Stimulated activated CD4-positive, alpha-beta T cell treated with anti-CD3 and anti-CD28 coated beads, TNF-alpha, amount 100 ng/mL, for 1 hour (primary cell): ENCODE measurements around the gene DDX51.
"Not testable (repeated sequence)": the region's sequence is repeated elsewhere in the genome, so short reads cannot be mapped to it uniquely, and the experiment has no call there.

ENCODE experiments used
- DNase-seq, 3 donors: peaks; one replicate each; pipeline ENCODE4 v3.0.0-alpha.2; 2020; ENCODE audit warnings: low read depth in 3 of 3, low spot score in 1 of 3

Gene DDX51

DNA sequence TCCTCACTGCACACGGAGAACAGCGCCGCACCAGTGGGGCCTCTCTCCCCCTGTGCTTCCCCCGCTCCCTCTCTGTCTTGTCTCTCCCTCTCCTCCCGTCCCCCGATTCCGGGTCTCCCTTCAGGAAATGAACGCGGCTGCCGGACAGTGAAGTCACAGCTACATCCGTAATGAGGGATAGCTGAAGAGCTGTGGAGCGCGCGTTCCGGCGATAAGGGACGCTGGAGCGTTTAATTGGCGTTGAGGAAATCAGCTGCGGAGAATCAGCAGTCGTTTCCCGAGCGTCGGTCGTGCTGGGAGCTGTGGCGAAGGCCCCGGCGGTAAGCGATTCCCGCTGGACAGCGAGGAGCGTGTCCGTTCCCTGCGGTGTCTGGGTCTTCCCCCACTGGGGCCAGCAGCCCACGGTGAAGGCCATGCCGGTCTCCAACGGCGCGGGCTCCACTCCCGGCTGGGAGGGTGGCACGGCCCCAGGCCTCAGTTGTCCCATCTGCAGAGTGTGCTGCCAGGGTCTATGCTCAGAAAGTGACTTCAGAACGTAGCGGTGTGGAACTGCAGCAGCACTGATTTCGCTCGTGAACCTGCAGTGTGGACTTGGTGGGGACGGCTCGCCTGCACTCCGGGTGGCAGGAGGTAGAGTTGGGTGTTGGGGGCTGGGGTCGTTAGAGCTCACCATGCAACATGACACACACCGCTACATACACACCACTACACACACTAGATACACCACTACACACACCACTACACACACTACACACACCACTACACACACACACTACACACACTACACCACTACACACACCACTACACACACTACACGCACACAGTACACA, 11.0 kb upstream of the DDX51 start:
- DNase-seq = no peak

DNA sequence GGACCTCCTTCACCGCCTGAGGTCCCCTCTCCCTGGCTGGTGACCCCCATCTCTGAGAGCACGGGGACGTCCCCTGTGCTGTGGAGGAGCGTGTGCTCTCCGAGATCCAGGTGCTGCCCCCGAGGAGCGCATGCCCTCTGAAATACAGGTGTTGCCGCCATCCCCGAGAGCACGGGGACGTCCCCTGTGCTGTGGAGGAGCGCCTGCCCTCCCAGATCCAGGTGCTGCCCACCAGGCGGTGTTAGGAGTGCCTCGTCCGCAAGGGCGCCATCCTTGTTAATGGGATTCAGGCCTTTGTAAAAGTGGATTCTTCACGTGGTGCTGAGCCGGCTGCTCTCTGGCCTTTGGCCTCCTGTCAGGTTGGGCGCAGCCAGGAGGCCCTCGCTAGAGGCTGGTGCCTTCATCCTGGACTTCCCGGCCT, 10.2 kb upstream of the DDX51 start:
- DNase-seq = no peak

DNA sequence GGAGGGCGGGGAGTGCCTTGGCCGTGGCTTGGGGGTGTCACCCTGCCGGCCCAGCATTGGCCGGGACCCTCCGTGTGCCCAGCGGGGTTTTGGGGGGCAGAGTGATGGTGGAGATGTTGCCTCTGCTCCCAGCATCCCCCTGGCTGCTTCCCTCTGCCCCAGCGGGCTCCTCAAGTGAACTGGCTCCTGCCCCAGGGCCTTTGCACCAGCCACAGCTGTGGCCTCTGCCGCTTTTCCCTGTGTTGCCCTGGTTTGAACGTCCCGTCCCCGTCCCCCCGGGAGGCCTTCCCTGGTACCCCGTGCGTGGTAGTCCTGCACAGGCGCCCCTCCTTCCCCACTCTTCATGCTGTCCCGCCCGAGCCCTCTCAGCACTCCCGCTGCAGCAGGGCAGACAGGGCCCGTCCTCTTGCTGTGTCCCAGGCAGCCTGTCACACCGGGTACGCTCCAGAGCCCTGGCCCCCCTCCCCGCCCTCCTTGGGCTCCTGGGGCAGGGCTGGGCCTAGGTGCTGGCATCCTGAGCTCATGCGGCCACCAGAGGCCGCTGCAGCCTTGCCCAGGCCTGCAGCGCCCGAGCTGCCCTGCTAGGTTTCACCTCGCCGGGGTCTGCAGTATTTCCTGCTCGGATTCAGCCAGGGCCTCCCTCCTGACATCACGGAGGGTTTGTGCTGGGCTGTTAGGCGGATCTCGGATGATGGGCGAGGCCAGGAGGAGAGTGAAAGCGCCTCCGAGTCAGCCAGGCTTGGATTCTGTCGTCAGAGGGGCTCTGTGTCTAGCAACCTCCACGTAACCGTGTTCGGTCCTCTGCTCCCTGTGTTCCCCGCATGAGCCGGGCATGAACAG, 9.6 kb upstream of the DDX51 start:
- DNase-seq = peak; percentile 10 to 53 (median 45)

DNA sequence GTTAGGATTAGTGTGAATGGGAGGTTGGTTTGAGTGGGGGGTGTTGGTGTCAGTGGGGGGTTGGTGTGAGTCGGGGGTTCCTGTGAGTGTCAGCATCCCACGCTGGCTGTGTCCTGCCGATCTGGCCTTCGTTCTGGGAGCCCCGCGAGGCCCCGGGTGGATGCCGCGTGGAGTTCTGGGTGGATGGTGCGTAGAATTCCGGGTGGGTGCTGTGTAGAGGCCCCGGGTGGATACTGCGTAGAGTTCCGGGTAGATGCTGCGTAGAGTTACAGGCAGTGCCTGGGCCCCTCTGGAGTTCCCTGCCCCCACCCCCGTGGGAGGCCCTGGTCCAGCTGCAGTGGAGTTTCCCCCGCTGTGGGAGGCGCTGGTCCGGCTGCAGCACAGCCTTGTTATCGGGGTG, 8.8 kb upstream of the DDX51 start:
- no peak for DNase-seq

DNA sequence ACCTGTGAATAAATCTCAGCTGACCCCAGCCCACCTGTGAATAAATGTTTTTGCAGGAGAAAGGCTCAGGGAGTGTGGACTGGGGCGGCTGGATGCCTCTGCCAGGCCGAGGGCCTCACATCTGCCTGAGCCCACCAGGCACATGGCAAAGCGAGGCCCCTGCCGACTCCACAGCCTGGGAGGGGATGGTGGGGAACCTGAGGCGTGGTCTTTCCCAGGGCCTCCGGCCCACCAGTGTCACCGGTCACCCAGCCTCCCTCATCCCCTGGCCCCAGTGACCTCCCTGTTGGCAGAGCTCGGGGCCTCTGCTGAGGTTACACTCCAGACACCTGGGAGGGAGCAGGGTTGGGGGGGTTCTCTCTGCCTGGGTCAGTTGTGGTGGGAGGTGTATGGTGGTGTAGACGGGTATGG, 8.3 kb upstream of the DDX51 start:
- no peak for DNase-seq

DNA sequence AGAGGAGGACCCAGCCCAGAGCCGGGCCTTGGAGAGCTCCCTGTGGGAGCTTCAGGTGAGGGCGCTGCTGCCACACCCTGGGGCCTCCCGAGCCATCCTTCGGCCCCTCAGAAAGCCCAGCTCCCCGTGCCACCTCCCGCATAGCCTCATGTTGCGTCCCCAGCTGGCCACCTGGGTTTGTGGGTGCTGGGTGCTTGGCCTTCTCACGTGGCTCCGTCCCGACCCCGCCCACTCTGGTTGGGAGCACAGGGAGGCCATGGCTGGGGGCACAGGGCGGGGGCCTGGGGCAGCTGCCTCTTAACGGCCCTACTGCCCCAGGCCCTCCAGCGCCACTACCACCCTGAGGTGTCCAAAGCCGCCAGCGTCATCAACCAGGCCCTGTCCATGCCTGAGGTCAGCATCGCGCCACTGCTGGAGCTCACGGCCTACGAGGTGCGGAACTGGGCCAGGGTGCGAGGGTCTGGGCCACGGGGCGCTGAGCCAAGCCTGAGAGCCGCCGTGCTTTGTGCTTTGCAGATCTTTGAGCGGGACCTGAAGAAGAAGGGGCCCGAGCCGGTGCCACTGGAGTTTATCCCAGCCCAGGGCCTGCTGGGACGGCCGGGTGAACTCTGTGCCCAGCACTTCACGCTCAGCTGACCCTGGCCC, 7.8 kb upstream of the DDX51 start:
- no peak for DNase-seq

DNA sequence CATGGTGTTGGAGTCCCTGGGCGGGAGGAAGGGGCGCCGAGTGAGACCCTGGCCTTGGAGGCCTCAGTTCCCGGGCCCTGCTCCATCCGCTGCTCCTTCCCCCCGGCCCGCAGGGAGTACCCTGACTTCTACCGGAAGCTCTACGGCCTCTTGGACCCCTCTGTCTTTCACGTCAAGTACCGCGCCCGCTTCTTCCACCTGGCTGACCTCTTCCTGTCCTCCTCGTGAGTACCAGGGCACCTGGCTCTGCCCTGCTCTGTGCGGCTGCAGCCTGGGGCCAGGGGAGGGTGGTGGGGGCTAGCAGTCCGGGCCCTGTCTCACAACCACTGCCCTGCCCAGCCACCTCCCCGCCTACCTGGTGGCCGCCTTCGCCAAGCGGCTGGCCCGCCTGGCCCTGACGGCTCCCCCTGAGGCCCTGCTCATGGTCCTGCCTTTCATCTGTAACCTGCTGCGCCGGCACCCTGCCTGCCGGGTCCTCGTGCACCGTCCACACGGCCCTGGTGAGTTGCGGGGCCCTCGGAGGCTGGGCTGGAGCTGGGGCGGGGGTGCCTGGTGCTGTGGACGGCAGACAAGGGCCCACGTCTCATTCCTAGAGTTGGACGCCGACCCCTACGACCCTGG, 7.1 kb upstream of the DDX51 start:
- DNase-seq = no peak

DNA sequence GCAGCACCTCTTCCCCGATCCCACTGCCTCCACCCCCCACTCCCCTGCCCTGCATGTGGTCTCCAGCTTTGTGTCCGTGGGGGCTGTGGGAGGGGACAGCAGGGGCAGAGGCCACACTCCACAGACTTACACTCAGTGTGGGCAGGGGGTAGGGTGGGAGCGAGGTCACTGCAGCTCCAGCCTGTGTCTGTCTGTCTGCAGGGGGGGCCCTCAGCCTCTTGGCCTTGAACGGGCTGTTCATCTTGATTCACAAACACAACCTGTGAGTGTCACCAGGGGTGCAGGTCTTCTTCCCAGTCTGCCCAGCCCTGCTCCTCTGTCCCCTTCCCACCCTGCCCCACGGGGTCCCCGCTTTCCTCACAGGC, 6.6 kb upstream of the DDX51 start:
- DNase-seq = no peak

DNA sequence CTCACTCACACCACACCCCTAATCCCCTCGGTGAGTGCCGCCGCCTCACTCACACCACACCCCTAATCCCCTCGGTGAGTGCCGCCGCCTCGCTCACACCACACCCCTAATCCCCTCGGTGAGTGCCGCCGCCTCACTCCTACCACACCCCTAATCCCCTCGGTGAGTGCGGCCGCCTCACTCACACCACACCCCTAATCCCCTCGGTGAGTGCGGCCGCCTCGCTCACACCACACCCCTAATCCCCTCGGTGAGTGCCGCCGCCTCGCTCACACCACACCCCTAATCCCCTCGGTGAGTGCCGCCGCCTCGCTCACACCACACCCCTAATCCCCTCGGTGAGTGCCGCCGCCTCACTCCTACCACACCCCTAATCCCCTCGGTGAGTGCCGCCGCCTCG, 5.4 kb upstream of the DDX51 start:
- DNase-seq = not testable (repeated sequence)

DNA sequence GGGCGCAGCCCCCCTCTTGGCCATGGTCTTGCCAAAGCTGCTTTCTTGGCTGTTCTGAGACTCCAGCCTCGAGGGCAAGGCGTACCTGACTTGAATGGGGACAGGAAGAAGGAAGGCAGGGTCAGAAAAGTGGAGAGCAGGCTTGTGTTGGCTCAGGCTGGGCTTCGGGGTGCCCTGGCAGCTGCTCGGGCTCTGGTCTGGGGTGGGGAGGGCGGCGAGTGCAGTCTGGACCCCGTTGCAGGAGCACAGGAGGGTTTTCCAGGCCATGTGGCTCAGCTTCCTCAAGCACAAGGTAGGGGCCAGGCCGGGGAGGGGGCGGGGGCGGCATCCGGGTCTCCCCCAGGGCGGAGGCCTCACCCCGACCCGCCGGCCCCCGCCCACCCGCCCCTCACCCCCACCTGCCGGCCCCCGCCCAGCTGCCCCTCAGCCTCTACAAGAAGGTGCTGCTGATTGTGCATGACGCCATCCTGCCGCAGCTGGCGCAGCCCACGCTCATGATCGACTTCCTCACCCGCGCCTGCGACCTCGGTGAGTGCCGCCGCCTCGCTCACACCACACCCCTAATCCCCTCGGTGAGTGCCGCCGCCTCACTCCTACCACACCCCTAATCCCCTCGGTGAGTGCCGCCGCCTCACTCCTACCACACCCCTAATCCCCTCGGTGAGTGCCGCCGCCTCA, 4.4 kb upstream of the DDX51 start:
- no peak for DNase-seq

DNA sequence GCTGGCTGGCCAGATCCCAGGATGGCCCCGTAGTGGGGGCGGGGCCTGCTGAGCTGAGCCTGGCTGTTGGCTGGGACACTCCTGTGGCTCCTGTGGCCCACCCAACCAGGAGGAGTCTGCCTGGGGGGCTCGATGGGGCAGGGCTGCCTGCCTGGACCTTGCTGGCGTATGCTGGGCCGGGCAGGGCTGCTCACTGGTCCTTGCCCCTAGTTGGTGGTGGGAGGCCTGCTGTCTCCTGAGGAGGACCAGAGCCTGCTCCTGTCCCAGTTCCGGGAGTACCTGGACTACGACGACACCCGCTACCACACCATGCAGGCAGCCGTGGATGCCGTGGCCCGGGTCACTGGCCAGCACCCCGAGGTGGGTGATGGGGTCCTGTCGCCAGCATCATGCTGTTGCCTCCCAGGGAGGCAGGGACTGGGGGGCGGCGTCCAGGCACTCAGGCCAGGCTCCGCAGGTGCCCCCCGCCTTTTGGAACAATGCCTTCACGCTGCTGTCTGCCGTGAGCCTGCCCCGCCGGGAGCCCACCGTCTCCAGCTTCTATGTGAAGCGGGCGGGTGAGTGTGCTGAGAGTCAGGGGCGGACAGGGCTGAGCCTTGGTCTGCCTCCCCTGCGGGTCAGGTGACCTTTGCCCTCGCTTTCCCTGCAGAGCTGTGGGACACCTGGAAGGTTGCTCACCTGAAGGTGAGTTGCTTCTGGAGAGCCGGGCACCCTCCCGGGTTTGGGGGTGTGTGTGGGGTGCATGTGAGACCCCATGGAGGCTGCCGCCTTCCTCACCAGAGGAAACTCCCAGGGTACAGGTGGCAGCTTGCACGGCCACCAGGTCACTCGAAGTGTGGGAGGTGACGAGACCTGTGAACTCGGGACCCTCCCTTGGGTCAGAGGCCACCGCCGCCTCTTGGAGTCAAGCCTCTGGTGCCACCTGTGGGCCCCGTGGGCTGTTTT, 3.6 kb upstream of the DDX51 start:
- no peak for DNase-seq

DNA sequence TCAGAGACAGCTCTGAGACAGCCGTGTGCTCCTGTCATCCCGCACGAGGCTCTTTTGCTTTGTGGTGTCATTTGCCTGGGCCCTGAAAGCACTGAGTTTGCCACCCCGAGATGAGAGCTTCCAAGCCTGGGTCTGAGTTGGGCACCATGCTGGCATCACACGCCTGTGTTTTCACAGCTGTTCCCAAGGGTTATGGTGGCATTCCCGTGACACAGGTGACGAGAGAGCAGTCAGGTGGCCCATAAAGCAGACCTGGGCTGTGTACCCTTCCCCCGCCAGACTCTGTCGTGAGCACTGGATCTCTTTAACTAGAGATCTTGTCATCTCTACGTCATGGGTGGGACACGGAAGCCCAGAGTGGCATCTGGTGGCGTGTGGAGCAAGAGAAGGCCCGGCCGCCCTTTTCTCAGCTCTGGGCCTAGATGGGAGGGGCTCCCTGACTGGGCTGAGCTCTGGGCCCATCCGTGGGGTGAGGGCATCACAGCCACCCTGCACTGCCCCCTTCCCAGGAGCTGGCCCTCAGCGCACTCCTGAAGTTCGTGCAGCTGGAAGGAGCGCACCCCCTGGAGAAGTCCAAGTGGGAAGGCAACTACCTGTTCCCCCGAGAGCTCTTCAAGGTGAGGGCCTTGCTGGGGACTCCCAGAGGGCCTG, 2.8 kb upstream of the DDX51 start:
- no peak for DNase-seq

DNA sequence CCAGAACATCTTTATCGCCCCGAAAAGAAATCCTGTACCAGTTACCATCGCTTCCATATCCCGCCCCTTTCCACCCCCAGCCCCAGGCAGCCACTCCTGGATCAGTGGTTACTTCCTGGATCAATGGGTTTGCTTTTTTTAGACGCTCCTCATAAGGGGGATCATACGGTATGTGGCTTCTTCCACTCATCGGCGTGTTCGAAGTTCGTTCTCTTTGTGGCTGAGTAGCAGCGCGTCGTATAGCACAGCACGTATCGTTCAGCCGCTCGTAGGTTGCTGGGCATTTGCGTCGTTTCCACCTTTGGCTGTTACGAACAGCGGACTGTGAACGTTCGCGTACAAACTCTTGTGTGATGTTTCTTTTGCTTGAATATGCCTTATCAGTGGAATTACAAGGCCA, 2.0 kb upstream of the DDX51 start:
- no peak for DNase-seq

DNA sequence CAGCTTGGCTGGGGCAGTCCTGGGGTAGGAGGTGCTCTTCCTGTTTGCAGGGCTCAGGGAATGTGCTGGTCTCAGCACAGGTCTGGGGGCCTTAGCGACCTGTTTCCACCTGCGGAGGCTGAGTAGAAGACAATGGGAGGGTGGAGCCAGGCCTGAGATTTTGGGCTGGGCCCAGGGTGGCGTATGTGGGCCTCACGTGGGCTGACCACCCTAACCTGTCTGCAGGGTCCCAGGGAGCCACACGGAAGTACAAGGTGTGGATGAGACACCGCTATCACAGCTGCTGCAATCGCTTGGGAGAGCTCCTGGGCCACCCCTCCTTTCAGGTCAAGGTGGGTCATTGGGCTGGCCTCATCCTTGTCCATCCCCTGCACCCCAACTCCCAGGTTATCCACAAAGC, 1.2 kb upstream of the DDX51 start:
- DNase-seq = no peak

DNA sequence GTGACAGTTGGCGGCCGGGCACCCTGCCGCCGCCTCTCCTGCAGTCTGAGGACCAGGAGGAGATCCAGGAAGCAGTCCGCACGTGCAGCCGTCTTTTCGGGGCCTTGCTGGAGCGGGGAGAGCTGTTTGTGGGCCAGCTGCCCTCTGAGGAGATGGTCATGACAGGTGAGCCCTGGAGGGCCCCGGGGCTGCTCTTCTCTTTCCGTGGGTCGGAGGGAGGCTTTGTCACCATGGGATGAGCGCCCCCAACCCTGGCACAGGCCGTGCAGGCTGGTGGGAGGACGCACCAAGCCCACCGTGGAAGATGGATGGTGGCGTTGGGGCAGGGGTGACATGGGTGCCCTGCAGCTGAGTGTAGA, 670 bp upstream of the DDX51 start:
- no peak for DNase-seq

DNA sequence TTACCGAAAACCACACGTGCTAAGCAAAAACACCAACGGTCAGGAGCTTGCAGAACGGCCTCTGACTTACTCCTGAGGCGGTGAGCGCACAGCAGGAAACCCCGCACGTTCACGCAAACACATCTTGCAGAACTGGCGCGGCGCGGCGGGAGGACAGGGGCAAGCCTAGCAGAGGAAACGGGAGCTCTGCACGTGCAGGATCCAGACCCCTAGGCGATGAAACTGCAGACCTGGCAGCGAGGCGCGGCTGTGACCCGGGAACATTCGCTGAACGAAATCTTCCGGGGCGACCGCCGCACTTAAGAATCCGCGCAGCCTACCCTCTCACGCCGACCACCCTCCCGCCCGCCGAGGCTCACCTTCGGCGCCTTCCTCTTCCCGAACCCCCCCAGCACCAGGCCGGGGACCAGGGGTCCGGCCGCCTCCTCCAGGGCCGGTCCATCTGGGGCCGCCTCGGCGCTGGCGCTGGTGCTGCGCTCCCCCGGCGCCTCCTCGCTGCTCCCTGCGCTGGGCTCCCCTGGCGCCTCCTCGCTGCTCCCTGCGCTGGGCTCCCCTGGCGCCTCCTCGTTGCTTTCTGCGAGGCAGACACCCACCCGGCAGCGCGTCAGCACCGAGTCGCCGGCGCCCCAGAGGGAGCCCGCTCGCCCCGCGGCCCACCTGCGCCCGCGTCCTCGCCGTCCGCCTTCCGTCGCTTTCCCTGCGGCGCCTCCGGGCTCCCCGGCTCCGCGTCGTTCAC, 615 bp downstream of the DDX51 start:
- DNase-seq = no peak

DNA sequence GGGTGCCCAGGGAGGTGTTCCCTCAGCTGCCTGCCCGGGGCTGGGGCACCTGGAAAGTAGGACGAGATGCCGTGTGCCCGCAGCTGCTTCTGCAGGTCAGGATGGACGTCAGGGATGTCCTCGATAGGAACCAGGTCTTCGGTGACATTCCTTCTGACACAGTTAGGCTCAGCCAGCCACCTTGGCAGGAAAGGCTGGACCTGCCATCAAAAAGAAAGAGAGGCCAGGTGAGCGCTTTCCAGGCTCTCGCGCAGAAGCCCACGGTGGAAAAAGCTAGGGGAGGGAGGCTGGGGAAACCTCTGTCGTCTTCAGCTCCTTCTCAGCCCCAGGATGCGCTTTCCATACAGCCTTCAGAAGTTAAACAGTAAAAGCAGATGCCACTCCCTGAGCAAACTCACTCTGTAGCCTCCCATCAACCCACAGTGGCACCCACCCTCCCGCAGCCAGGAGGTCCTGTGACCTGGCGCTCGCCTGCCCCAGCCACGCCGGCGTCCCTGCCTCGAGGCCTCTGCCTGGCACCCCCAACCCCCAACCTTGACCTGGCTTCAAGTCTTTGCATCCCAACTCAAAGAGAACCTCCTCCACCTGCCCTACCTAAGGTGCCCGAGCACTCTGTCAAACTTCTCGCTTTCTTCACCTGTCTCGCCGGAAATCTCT, 1.3 kb downstream of the DDX51 start:
- no peak for DNase-seq

DNA sequence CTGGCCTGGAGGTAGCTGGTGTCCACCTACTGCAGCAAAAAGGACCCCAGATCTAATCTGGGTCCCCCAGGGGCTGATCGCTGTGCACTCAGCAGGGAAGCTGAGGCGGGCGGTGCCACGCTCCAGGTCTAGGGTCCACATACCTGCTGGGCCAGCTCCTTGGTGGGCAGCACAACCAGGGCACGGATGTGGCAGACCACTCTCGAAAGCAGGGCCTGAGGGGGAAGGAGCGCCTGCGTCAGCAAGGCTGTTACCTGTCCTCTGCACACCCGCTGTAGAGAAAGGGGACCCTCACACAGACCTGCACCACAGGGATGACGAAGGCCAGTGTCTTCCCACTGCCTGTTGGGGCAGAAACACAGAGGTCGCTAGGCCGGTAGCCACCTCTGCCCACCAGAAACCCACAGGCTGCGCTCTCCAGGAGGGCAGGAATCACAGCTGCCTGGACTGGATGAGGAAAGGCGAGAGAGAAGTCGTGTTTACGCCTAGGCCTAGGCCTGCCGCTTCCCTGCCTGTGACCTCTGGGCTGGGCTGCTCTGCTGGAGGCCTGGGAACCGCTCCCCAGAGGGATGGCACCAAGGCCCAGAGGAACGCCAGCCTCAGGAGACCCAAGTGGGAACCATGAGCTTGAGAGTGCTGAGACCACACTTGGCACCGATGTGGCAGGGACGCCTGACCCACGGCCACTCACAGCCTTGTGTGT, 2.0 kb downstream of the DDX51 start:
- DNase-seq = no peak
